NCI-H748 treated with DMSO at 0.1 percent for 48 hours (cell line): ENCODE results near the gene SLC22A9.

Source experiments
- DNase-seq: peaks from one replicate; lab custom pipeline; 2025; lab: John Stamatoyannopoulos, UW

Gene SLC22A9

DNA sequence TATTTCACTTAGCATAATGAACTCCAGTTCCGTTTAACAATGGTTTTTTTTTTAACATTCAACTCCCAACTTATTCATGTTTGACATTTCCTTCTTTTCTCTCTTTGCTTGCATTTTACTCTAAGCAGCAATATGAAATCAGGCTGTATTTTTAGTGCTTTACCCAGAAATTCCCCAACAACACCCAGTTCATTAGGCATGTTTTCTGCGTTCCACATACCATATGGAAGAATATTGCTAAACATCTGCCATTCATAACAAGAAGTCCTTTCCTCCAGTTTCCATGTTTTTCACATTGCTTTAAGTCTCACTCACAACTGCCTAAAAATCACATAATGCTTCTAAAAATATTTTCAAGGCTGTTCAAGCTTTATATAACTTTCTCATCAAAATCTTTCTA is 75.5 kb downstream of the SLC22A9 start:
- DNase-seq: no peak

DNA sequence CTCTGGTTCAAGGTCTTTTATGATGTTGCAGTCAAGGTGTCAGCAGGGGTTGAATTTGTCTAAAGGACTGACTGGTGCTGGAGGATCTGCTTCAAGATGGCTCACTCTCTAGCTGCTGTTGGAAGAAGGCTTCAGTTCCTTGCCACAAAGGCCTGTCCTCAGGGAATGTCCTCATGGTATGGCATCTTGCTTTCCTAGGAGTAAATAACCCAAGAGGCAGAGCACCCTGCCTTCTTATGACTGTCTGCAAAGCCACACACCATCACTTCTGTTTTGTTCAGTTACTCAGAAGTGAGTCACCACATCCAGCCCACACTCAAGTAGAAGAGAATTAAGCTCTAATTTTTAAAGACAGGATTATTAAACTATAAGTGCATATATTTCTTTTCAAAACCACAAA is 76.1 kb downstream of the SLC22A9 start:
- DNase-seq: no peak

DNA sequence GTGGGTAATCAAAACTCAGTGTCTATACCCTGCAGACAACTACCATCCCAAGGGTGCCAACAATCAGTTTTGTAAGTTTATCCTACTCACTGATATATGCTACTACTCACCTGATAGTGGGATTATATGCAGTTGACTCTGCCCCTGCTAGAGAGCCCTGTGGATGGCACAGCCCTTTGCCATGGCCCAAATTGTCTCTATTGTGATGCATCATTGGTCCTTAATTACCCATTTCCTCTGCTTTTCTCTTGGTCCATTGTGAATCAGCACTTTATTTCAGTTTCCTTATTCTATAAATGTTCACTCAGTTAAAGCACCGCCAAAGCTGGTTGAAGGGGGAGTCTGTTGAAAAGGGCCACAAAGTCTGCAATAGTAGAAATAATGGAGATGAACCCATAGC is 79.1 kb downstream of the SLC22A9 start:
- no peak for DNase-seq

DNA sequence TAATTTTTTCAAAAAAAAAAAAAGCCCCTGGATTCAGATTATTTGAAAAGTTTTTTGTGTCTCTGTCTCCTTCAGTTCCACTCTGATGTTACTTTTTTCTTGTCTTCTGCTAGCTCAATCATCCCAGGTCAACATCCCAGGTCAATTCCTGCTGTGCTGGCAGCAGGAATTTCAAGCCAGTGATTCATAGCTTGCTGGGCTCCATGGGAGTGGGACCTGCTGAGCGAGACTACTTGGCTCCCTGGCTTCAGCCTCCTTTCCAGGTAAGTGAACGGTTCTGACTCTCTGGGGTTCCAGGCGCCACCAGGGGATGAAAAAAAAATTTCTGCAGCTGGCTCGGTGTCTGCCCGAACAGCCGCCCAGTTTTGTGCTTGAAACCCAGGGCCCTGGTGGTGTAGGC is 90.0 kb downstream of the SLC22A9 start:
- DNase-seq: no peak
